Measurements from ENCODE around the gene CHRNE.
"Not testable (repeated sequence)": the region's sequence is repeated elsewhere in the genome, so short reads cannot be mapped to it uniquely, and the experiment has no call there.

CHRNE gene

GRCh38 chr17:4881761-4882555 is 20.9 kb downstream of the CHRNE start:
- DNase-seq: peak; percentile 78

GRCh38 chr17:4880857-4881256 is 22.0 kb downstream of the CHRNE start:
- DNase-seq: no peak

GRCh38 chr17:4879601-4880000 is 23.3 kb downstream of the CHRNE start:
- no peak for DNase-seq

GRCh38 chr17:4877089-4877488 is 25.8 kb downstream of the CHRNE start:
- DNase-seq: no peak

GRCh38 chr17:4872786-4873185 is 30.1 kb downstream of the CHRNE start:
- no peak for DNase-seq

- DNase-seq: no peak
These were observed 32.0 kb downstream of the CHRNE start for GRCh38 chr17:4870855-4871254.

GRCh38 chr17:4869058-4869998 is 33.6 kb downstream of the CHRNE start:
- not testable (repeated sequence) for DNase-seq

- not testable (repeated sequence) for DNase-seq
These were observed 35.4 kb downstream of the CHRNE start for GRCh38 chr17:4867535-4867934.

- DNase-seq: no peak
These were observed 39.6 kb downstream of the CHRNE start for GRCh38 chr17:4863321-4863720.

GRCh38 chr17:4862720-4863119 is 40.2 kb downstream of the CHRNE start:
- no peak for DNase-seq

GRCh38 chr17:4861052-4861451 is 41.8 kb downstream of the CHRNE start:
- no peak for DNase-seq

GRCh38 chr17:4860651-4861050 is 42.2 kb downstream of the CHRNE start:
- DNase-seq: no peak

GRCh38 chr17:4859816-4860625 is 42.9 kb downstream of the CHRNE start:
- DNase-seq: no peak

GRCh38 chr17:4858882-4859260 is 44.0 kb downstream of the CHRNE start:
- no peak for DNase-seq

GRCh38 chr17:4858068-4858881 is 44.6 kb downstream of the CHRNE start:
- no peak for DNase-seq

GRCh38 chr17:4857347-4857746 is 45.6 kb downstream of the CHRNE start:
- DNase-seq: not testable (repeated sequence)

- no peak for DNase-seq
These were observed 46.0 kb downstream of the CHRNE start for GRCh38 chr17:4856937-4857314.

GRCh38 chr17:4856271-4856936 is 46.5 kb downstream of the CHRNE start:
- DNase-seq: no peak

GRCh38 chr17:4854111-4854681 is 48.7 kb downstream of the CHRNE start:
- no peak for DNase-seq

GRCh38 chr17:4853208-4853671 is 49.7 kb downstream of the CHRNE start:
- DNase-seq: no peak

- peak; percentile 61 for DNase-seq
These were observed 50.2 kb downstream of the CHRNE start for GRCh38 chr17:4852567-4853207.
